ENCODE data around the gene COL7A1.

COL7A1 gene

GRCh38 chr3:48595075-48595525 is at the start of gene COL7A1:
TSS of gene COL7A1 (minus strand) at chr3:48595329. CDS start at chr3:48595159, 170 bp downstream.
- no peak for DNase-seq (ENCODE audit: low read depth in 2 of 2, low spot score in 1 of 2)

GRCh38 chr3:48642605-48643004 is 47.5 kb upstream of the COL7A1 start:
- DNase-seq (ENCODE audit: low read depth in 2 of 2, low spot score in 1 of 2): no peak

DNA sequence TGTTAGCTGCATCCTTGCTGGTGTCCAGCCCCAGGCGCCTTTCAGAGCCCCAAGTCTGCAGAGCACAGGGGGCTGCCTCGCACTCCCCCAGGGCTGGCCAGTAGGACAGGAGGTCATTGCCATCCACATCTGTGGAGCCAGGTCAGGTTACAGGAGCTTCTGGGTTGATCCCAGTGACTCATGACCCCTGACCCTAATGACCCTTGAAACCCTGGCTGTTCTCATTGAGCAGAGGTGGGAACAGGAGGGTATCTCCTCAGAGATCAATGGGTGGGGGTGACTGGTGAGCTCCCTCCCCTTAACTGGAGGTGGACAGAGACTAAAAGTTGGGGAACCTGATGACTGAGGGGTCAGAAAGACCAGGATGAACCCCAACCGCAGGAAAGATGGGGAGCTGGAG is 46.3 kb upstream of the COL7A1 start:
- no peak for DNase-seq (ENCODE audit: low read depth in 2 of 2, low spot score in 1 of 2)

- no peak for DNase-seq (ENCODE audit: low read depth in 2 of 2, low spot score in 1 of 2)
Measured at GRCh38 chr3:48639944-48640606, 44.9 kb upstream of the COL7A1 start.

DNA sequence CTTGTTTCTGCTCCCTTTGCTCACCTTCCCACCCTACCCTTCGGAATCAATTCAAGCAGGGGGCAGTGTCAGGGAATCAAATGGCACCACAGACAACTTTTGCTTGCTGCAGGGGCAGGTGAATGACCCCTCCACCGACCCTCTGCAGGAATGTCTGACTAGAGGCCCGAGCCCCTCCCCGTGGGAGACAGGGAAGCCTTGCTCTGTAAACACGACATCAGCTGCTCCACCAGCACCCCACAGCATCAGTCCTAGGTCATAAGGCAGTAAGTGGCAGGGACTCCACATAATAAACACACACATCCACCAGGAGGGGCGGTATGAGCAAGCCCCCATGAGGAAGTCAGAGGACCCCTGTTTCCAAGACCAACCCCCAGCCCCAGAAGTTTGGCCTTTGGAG is 42.2 kb upstream of the COL7A1 start:
- no peak for DNase-seq (ENCODE audit: low read depth in 2 of 2, low spot score in 1 of 2)

- no peak for DNase-seq (ENCODE audit: low read depth in 2 of 2, low spot score in 1 of 2)
Measured at GRCh38 chr3:48636149-48636655, 41.1 kb upstream of the COL7A1 start.

DNA sequence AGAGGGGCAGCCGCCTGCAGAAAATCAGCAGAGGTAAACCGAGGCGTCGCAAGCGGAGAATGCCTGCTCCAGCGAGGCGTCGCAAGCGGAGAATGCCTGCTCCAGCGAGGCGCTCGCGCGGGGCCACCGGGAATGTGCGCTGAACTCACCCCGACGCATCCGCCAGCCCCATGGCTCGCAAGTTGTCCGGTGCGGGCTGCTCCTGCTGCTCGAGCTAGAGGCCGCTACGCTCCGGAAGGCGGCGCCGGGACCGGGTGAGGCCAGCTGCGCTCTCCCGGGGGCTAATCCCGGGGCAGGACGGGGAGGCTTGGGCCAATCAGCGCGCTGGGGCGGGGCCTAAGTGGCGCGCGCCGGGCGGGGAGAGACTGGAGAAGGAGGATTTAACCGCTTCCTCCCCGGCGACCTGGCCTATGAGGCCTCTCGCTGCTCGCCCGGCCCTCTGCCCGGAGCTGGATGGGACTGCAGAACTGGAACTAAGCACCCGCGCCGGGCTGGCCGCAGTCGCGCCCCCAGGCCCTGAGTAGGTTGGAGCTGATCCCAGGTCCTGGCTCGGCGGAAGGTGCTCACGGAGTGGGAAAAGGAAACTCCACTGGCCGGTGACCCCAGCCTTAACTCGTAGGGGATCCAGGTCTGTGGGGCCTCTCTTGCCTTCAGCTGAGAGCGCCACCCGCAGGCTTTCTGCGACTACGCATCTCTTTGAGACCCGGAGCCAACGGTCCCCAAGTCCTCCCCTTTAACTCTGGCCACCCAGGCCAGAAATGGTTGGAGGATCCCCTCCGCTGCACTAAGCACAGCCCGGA is 40.3 kb upstream of the COL7A1 start, which contains the start of gene SLC26A6:
TSS of gene SLC26A6 (minus strand) at position 240 of the 800 bp plus-strand sequence. CDS start at position 172, 68 bp downstream.
- peak; percentile 77 to 84 for DNase-seq (ENCODE audit: low read depth in 2 of 2, low spot score in 1 of 2)

GRCh38 chr3:48634661-48635221 is 39.6 kb upstream of the COL7A1 start:
- DNase-seq (ENCODE audit: low read depth in 2 of 2, low spot score in 1 of 2): peak; percentile 36 to 42

- no peak for DNase-seq (ENCODE audit: low read depth in 2 of 2, low spot score in 1 of 2)
Measured at GRCh38 chr3:48633743-48634142, 38.6 kb upstream of the COL7A1 start.

GRCh38 chr3:48633256-48633655 is 38.1 kb upstream of the COL7A1 start:
- no peak for DNase-seq (ENCODE audit: low read depth in 2 of 2, low spot score in 1 of 2)

GRCh38 chr3:48631516-48632448 is 36.7 kb upstream of the COL7A1 start:
- no peak for DNase-seq (ENCODE audit: low read depth in 2 of 2, low spot score in 1 of 2)

GRCh38 chr3:48630833-48631232 is 35.7 kb upstream of the COL7A1 start:
- DNase-seq (ENCODE audit: low read depth in 2 of 2, low spot score in 1 of 2): no peak

DNA sequence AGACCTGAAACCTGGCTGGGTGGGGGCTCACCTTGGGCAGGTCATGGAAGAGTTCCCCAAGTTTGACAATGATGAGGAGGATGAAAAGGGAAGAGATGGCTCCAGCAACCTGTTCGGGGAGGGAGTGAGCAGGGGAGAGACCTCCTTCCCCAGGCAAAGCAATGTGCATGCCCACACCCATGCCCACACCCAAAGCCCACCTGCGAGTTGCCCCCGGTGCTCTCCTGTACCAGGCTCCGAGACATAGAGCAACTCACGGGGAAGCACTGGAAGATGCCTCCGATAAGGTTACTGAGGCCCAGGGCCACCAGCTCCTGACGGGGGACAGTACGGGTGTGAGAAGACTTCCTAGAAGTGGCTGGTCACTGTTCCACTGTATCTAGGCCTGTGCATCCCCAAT is 35.3 kb upstream of the COL7A1 start:
- DNase-seq (ENCODE audit: low read depth in 2 of 2, low spot score in 1 of 2): no peak

DNA sequence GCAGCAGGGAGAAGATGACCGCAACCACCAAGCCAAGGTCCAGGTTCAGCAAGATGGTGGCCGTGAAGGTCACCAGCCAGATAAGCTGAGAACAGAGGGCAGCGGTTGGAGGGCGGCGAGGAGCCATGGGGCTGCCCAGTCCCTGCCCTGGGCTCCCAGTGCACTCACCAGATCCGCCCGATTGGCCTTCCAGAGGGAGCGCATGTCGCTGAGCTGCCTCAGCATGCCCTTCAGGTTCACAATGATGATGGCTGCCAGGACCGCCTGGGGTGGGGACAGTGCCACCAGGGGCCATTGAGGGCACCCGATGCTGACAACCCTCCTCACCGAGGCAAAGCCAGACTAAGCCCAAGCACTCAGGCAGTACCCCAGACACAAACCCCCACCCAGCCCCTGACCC is 34.8 kb upstream of the COL7A1 start:
- no peak for DNase-seq (ENCODE audit: low read depth in 2 of 2, low spot score in 1 of 2)

DNA sequence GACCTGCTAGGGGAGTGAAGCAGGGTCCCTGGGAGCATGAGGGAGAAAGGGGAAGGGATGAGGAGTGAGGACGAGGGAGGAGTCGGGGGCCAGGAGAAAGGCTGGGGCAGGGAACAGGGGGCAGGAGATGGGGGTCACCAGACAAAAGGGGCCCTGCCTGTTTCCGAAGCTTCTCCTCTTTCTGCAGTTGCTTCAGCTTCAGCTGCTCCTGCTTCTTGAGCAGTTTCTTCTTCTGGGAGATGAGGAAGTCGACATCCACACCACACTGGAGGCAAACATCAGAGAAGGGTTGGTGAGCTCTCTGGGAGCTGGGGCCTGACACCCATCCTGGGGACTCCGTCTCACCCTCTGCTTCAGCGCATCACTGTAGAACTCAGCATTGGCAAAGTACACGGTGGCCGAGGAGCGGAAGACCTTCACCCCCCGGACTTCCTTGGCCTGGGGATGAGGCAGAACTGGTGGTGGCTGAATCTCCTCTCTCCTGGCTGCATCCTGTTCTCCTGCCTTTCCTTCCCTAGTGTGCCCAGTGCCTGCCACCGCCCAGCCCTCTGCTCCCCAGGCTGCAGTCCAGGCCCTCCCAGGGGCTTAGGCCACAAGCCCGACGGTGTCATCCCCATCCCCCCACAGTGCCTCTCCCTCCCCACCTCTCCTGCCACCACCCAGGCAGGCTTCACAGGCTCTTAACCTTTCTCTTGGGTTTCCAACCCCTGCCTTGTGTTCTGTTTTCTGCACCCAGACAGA is 33.3 kb upstream of the COL7A1 start:
- no peak for DNase-seq (ENCODE audit: low read depth in 2 of 2, low spot score in 1 of 2)

GRCh38 chr3:48625600-48625999 is 30.5 kb upstream of the COL7A1 start:
- no peak for DNase-seq (ENCODE audit: low read depth in 2 of 2, low spot score in 1 of 2)

- DNase-seq (ENCODE audit: low read depth in 2 of 2, low spot score in 1 of 2): no peak
Measured at GRCh38 chr3:48624767-48625166, 29.6 kb upstream of the COL7A1 start.

- no peak for DNase-seq (ENCODE audit: low read depth in 2 of 2, low spot score in 1 of 2)
Measured at GRCh38 chr3:48623851-48624547, 28.9 kb upstream of the COL7A1 start.

- no peak for DNase-seq (ENCODE audit: low read depth in 2 of 2, low spot score in 1 of 2)
Measured at GRCh38 chr3:48621461-48621869, 26.3 kb upstream of the COL7A1 start, which contains the start of gene TMEM89. TSS of gene TMEM89 (minus strand) at chr3:48621769. CDS start at chr3:48621756, 13 bp downstream.

All from stimulated activated CD8-positive, alpha-beta memory T cell treated with anti-CD3 and anti-CD28 coated beads, Interleukin-4, amount 100 ng/mL, for 4 hours (primary cell).